HG03135 (cell line): ENCODE data around the gene CABCOCO1.
"Not testable (repeated sequence)": the region's sequence is repeated elsewhere in the genome, so short reads cannot be mapped to it uniquely, and the experiment has no call there.

Experiments
- ATAC-seq: cut with Tn5 transposase; IDR thresholded peaks from one replicate; pipeline ENCODE4 v1.9.1; 2021; ENCODE audit warnings: mild to moderate bottlenecking, moderate library complexity; ENCODE audit not compliant: unreplicated experiment

Gene CABCOCO1

GRCh38 chr10:61705022-61705613 is 42.4 kb downstream of the CABCOCO1 start:
- ATAC-seq = no peak

- no peak for ATAC-seq
Measured at GRCh38 chr10:61708846-61709245, 46.1 kb downstream of the CABCOCO1 start.

- not testable (repeated sequence) for ATAC-seq
Measured at GRCh38 chr10:61712105-61712504, 49.4 kb downstream of the CABCOCO1 start.

- ATAC-seq = not testable (repeated sequence)
Measured at GRCh38 chr10:61719475-61719874, 56.7 kb downstream of the CABCOCO1 start.

GRCh38 chr10:61719906-61720305 is 57.2 kb downstream of the CABCOCO1 start:
- ATAC-seq = no peak

- no peak for ATAC-seq
Measured at GRCh38 chr10:61721431-61721830, 58.7 kb downstream of the CABCOCO1 start.

GRCh38 chr10:61725221-61725620 is 62.5 kb downstream of the CABCOCO1 start:
- ATAC-seq = not testable (repeated sequence)

- ATAC-seq = no peak
Measured at GRCh38 chr10:61729596-61729995, 66.9 kb downstream of the CABCOCO1 start.

GRCh38 chr10:61730671-61731070 is 67.9 kb downstream of the CABCOCO1 start:
- ATAC-seq = no peak

GRCh38 chr10:61731638-61732037 is 68.9 kb downstream of the CABCOCO1 start:
- ATAC-seq = no peak

GRCh38 chr10:61732629-61733278 is 70.0 kb downstream of the CABCOCO1 start:
- ATAC-seq = no peak

- ATAC-seq = no peak
Measured at GRCh38 chr10:61733358-61733940, 70.7 kb downstream of the CABCOCO1 start.

GRCh38 chr10:61735882-61736281 is 73.2 kb downstream of the CABCOCO1 start:
- ATAC-seq = no peak

- not testable (repeated sequence) for ATAC-seq
Measured at GRCh38 chr10:61737455-61737854, 74.7 kb downstream of the CABCOCO1 start.

- ATAC-seq = no peak
Measured at GRCh38 chr10:61742812-61743211, 80.1 kb downstream of the CABCOCO1 start.

GRCh38 chr10:61744469-61744868 is 81.7 kb downstream of the CABCOCO1 start:
- ATAC-seq = no peak

GRCh38 chr10:61746377-61746776 is 83.6 kb downstream of the CABCOCO1 start:
- ATAC-seq = no peak

GRCh38 chr10:61747307-61747706 is 84.6 kb downstream of the CABCOCO1 start:
- ATAC-seq = no peak

GRCh38 chr10:61749291-61749690 is 86.6 kb downstream of the CABCOCO1 start:
- ATAC-seq = no peak

GRCh38 chr10:61750943-61751471 is 88.3 kb downstream of the CABCOCO1 start:
- peak; percentile 83 for ATAC-seq

- ATAC-seq = no peak
Measured at GRCh38 chr10:61751599-61751998, 88.9 kb downstream of the CABCOCO1 start.
